ENCODE results near the gene IGF2.

Gene IGF2

DNA sequence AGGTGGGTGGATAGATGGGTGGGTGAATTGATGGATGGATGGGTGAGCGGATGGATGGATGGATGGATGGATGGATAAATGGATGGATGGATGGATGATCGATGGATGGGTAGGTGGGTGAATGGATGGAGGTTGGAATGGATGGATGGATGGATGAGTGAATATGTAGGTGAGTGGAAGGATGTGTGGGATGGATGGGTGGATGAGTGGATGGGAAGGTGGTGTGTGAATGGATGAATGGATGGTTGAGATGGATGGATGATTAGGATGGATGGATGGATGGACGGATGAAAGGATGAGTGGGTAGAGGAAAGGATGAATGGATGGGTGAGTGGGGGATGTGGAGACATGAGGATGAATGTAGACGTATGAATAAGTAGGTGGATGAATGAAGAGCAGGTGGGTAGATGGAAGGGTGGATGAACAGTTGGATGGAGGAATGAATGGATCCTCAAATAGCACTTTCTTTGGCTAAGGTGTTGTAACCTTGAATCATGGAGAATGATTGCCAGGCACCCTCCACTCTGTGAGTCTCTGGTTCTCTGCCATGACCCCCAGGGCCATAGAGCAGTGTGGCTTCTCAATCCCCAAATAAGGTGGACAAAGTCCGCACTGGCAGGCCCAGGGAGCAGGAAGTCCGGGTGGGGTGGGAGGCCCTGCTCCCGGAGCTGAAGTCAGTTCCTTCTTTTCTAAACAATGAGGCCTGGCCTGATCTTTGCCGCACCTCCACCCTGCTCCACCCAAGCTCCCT, 36.9 kb downstream of the IGF2 start:
- no peak for DNase-seq

DNA sequence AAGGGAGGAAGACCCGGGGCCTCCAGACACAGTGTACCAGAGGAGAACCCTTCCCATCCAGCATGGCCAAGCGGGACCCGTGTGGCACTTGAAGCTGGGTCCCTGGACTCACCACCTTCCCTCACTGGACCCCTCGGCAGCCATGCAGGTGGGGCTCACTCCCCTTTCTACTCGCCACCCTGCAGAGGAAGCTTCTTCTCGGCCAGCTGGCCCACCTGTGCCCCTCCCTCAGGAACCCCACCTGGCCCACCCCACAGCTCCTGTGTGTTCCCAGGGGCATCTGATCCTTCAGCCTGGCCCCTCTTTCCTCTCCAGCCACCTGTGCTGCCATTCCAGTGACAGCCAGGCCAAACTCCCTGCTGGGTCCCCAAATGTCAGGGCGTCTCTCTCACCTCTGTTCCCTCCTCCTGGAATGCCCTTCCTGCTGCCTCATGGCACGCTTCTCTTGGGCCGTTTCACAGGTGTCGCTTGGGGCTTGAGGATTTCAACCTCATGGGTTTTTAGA, 38.0 kb downstream of the IGF2 start:
- DNase-seq, result no peak

DNA sequence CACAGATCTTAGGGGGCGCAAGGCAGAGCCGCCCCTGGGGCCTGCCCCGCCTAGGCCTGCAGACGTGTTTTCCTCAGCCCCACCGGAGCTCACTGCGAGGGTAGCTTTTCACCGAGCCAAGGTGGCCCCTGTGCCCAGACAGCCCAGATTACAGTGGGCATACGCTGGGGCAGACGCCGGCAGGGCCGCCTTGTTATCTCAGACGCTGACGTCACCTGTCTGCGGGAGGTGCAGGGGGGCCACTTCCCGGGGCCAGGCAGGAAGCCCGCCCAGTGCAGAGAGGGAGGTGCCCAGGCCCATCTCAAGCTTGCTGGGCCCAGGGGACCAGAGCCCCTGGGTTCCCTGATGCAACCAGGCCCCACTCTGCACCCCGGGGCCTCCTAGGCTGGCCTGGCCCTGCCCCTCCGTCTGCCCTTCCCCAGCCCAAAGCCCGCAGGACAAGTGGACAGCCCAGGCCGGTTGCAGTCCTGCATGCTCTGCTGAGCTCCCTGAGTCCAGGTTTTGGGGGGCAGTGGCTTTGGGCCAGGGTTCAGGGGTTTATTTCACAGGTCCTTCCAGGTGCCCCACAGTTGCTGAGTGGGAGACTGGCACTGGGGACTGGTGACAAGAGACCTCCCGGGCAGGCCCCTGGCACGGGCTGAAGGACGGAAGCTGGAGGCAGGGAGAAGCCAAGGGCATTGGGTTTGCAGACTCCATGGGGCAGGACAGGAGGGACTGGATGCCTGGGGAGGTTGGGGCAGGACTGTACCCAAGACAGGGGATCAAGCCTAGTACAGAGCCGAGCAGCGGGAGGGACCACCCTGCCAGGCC, 38.6 kb downstream of the IGF2 start:
- no peak for DNase-seq

DNA sequence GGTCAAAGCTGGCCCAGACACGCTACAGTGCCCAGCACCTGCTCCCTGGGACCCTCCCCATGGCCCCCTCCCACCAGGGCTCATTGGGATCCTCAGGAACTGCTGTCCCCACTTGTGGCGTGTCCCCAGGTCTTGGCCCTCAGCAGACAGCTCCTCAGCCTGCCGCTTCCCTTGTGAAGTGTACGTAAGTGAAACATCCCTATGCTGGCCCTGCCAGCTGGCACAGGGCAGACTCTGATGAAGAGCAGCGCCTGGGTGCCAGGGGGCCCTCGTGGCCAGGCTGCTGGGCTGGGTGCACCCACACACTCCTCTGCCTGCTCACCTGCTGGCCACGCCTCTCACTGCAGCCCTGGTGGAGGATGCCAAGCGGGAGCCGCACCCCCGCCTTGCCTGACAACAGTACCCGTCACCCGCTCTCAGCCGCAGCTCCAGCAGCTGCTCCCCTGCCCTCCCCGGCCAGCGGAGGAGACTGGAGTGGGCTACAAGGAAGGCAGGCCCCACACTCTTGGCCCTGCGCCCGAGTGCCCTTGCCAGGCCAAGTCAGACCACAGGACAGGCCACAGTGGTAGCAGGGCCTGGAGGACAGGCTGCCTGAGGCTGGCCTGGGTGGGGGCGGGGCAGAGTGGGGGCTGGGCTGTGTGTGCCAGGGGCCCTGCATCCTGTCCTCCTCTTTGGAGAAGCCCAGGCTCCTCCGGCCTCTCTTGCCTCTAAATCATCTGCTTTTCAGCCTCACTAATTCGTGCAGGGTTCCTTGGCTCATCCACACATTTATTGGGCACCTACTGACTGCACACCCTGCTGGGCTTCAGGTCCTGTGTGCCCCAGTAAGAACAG, 39.5 kb downstream of the IGF2 start:
- no peak for DNase-seq

DNA sequence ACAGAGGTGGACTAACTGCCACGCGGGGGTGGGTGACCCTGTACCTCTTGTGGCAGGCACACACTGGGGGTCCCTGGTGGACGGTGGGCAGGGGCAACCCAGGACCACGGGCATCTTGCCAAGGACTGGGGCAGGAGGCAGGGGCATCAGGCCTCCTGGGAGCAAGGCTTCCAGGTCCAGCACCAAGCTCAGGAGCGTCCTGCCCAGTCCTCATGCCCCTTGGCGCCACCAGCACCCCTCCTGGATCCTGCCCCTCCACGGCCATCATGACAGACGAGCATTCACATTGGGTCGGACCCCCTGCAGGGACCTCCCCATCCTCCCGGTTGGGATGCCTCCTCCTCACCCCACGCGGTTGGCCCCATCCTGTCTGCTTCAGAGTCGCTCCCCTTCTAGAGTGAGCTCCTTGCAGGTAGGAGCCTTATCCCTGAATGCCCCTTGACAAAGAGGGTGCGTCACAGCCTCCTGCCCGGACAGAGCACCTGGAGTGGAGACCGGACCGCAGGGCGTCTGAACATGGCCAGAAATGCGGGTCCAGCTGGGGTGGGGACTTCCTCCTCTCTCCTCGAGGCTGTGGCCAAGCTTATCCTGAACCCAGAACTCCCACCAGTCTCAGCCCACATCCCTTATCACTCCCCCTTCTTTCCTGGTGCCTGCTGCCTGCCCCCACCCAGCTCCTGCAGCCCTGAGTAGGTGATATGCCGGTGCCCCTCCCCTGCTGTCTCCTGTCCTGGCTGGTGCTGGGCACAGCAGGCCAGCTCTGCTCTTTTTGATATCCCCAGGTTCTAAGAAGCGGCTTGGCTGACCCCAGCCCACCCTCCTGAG, 40.3 kb downstream of the IGF2 start:
- DNase-seq, result no peak

DNA sequence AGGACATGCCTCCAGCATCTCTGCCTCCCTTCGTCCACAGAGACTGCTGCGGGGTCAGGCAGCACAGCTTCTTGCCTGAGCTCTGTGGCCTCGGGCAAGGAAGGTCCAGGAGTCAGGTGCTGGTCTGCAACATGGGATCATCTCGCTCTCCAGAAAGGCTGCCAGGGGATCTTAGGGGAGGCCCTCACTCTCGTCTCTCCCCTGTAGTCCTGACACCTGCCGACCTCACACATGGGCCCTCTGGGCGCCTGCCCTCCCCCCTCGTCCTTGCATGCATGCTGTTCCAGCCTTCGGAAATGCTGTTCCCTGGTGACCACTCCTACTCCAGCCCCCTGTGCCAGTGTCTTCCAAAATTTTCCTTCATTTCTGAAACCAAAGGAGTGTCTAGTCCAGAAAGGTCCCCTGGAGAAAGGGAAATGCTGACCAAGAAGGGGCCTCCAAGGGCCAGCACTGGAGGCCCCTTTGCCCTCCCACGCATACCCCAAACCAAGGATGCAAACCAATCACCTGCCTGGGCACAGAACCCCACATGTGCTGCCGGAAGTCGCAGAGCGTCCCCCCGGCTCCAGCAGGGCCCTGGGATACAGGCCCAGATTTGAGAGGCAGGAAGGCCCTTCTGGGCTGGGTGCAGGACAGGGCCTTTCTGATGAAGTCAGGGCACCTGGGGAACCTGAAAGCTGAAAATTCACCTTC, 41.0 kb downstream of the IGF2 start:
- DNase-seq, result no peak

DNA sequence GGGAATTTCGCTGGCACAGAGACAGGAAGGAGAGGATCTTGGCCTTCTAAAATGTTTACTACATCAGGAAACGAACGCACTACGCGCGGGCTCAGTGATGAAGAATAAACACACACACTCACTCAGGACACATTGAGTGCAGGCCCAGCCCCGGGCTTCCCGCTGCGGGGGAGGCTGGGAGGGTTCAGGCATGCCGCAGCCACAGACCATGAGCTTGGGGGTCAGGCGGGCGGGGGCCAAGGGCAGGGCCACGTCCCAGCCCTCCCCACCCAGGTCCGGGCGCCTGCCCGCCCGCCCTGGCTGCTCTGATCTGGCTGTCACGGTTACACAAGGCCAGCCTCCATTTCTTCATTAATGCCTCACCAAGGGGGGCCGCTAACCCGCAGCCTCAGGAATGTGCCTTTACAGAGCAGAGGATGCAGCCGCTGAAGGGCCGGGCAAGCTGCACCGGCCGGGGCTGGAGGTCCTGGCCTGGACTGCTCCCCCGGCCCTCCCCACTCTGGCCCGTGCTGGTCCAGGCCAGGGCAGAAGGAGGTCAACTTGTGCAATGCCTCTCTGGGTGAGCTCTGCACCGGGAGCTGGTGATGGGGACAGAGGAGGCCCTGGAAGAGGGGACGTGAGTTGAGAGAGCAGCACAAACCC, 41.7 kb downstream of the IGF2 start:
- DNase-seq, result peak; percentile 84

DNA sequence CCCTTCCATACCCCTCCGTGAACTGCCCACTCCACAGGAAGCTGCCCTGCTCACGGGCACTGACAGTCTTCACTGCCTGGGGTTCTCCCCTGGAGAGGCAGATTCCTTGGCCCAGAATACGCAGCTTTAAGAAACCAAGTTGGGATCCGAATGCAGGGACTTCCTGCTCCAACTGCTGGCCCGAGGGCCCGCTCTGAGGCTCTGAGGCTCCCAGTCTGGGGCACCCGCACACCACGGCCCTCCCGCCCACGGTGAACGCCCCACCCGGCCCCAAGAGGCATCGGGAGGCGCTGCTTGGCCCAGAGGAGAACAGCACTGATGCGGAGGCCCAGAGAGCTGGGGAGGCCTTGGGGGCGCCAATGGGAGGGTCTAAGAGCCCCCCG, 42.3 kb downstream of the IGF2 start:
- peak; percentile 40 for DNase-seq

DNA sequence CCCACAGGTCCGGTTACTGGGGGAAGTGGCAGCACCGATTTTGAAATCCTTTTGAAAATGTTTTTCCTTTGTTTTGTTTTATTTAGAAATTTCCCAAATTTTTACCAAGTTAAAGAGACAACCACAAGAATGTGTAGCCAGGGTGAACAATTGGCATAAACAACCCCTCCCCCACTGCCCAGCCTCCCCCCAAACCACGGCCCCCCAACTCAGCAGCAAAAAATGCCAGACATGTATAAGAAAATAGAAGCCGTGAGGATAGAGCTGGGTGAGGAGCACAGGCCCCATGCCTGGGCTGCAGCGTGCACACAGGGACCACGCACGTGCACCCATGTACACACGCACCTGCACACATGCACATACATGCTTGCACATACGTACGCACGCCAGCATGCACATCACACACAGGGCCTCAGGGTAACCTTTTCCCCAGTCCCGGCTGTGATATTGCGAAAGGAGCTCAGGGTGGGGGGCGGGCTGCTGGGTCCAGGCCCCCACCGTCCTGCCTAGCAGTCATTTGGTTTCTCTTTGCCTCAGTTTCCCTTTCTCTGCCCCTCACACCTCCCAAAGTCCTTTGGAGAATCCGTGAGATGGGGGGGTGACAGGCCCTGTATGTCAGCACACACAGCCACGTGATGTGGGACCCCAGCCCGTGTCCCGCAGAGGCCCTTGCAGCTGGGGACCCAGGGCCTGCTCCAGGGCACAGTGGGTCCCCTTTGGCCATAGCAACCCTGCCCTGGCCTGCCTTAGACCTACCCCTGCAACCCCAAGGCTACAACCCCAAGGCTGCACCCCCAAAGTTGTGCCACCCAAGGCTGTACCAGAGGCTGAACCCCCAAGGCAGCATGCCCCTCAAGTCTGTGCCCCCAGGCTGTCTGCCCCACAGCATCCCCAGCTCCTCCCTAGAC, 42.9 kb downstream of the IGF2 start:
- peak; percentile 46 for DNase-seq

DNA sequence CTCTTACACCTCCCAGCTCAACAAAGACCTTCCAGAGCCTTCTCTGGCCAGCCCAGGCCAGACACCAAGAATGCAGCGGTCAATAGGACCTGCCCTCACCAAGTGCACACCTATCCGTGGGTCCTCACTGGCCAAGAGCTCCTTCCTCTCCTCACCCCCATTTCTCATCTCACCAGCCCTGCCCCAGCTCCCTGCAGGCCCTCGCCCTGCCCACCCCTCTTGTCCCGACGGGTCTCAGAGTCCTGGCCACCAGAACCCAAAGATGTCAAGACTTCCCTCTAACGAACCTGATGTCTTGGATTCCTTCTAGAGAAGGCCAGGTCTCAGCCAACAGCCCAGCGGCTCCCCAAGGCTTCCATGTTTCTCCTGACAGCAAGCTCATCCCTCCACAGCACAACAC, 43.6 kb downstream of the IGF2 start:
- DNase-seq, result no peak

DNA sequence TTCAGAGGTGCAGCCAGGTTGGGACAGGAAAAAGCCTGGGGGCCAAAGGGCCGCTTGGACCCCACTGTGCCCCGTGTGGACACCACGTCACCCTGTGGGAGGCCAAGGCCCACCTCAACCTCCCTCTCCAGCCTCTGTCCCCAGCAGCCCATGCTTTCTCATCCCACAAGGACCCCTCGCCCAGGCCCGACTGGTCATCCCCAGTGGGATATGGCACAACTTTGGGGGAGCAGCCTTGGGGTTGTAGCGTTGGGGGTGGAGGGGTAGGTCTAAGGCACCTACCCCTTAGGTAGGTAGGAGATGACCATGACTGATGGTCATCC, 44.0 kb downstream of the IGF2 start:
- no peak for DNase-seq

DNA sequence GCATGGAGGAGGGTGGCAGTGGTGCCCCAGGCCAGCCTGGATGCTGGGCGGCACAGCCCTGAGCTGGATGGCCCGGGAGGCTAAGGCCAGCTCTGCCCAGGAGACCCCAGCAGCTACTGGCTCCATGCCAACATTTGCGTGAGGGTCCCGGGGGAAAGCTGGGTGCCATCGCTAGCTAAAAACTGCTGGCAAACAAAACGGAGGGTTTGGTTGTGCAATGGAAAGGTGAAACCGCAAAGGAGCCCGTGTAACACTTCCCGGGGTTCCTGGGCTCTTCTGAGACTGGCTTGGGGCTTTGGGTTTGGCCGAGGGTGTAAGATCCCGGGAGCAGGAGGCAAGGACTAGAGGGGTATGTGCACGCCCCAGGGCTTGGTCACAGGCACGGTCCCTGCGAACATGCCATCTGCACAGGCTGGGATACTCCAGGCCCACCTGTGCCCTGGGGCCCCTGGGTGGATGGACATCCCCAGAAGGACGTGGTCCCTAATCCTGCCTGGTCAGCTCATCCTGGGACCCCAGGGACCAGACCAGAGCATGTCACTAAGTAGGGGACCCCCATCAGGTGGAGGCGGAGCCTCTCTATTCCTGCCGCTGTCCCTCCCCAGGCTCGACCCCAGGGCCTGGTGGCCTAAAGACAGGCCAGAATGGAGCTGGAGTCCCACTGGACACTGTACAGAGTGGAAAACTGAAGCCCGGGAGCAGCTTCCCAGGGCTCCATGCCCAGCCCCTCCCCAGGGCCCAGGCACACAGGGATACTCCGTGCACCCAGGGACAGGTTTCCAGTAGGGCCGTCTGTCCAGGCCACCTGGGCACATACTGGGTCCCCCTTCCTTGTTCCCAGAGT, 44.6 kb downstream of the IGF2 start:
- no peak for DNase-seq

DNA sequence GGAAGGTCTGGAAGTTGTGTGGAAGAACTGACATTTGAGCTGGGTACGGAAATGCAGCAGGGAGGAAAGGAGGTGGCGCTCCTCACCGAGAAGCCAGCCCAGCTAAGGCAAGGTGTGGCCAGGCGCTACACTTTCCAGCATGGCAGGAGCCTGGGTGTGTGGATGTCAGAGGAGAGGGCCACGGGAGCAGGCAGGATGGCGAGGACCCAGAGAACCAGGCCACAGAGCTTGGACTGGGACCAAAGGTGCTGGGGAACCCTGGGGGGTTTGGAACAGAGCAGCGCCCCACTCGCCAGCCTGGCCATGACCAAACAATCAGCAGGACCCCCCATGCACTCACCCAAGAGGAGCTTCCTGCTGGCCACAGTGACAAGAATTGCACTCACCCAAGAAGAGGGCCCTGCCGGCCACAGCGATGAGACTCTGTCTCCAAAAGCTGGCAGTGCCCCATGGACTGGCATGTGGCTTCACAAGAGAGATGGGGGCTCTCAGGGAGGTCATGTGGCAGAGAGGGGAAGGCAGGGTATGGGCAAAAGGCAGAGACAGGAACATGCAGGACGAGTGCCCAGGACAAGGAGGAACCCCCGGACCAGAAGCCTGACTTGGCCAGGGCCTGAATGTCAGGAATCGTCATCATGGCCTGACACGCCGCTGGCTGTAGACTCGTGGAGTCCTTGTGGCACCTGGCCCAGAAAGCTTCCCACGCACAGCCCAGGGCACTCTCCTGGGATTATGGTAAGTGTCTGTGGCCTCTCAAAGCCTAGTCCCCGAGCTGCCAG, 45.4 kb downstream of the IGF2 start:
- DNase-seq, result no peak

DNA sequence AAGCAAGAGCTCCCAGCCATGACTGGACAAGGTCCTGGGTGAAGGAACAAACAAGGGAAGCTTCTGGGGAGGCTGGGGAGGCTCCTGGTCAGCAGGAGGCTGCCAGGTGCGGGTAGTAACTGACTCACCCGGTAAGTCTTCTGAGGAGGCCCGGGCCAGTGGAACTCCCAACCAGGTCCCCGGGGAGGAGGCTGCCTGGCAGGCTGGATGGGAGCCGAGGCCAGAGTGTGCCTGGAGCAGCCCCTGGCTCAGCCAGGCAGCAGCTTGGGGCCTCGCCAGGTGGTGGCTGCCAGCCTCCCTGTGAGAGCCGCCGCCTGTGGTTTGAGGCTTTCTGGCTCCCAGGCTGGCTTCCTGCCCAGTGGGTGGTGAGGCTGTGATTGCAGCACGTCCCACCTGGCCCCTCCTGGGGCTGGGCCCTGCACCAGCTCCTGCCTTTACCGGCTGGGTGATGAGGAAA, 46.2 kb downstream of the IGF2 start:
- peak; percentile 18 for DNase-seq

DNA sequence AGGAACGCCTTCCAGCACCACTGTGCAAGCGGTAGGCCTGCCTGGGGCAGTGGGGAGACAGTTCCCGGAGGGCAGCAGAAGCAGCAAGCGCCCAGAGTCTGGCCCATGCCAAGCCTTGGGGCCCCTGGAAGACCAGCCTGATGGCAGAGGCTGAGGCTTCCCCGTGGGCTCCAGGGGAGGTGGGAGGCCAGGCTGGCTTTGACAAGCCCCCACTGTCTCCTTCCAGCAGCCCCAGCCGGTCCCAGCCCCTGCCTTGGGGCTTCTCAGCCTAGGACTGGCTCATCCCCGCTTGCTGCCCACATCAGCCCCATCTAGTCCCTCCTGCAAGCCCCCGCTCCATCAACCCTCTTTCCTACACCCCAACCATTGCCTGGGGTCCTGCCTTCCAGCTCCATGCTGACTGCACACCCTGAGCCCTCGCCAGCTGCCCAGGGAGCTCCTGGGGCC, 46.7 kb downstream of the IGF2 start:
- no peak for DNase-seq

DNA sequence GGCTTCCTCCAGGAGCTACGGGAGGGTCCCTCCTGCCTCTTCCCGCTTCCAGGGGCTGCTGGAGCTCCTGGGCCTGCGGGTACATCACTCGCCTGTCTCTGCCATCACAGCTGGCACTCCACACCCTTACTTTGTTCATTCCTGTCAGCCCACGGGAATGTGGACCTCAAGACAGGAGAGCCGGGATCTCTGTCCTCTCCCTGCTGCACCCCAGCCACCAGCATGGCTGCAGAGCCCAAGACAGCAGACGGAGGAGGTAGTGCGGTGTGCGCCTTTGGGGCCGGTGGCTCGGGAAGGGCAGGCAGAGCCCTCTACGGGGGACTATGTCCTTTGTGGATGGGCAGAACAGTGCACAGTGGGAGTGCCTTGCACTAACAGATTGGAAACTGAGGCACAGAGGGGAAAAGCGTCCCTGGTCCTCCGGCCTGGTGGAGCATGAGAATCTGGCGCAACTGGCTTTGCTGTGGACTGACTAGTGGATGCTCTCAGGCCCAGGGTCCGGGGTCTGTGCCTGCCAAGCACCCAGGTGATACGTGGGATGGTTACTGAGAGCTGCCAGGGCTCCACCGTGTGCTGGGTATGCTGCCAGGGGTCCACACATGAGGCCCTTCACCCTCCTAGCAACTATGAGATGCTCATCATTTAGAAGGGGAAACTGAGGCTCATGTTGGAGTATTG, 47.3 kb downstream of the IGF2 start:
- DNase-seq, result no peak

DNA sequence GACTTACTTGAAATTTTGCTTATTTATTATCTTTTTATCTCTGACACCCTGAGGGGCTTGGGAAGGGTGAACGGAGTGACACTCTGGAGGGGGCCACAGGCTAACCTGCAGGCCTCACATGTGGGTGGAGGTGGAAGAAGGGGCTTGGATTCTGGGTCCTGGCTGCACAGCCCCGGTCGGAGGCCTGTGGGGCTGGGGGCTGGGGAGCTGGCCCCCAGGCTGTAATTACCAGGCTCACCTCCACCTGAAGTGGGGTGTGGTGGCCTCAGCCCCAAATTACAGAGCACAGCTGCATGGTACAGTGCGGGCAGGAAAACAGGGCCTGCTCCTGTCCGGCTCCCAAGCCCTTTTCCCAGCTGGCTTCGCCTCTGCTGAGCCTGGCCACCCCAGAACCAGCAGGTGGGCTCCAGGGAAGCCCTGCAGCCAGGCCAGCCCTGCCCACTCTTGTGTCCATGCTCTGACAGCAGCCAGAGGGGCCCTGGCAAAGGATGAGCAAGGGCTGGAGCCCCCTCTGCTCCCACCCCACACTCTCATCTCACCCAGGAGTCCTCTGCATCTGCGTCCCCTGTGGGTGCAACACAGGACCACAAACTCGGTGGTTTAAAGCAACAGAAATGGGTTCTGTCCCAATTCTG, 48.0 kb downstream of the IGF2 start:
- no peak for DNase-seq
